Ovary (tissue), 9 donors: ENCODE measurements around the gene TMEM143. TPM values are rescaled to one million over a fixed set of nuclear protein-coding genes. Genes with fewer than 3 reads are reported as not detected.

ENCODE experiments used
- DNase-seq, 5 donors: peaks; one replicate each; pipeline ENCODE4 v3.0.0-alpha.2; 2019 to 2020
- H3K27ac ChIP-seq, 2 donors: fragments of 200-600 bp; one replicate each; pipeline versions ENCODE4 v1.5.1 to v1.8.0; 2019 to 2022
- H3K27me3 ChIP-seq: fragments of 200-600 bp; one replicate; pipeline ENCODE4 v1.8.0; 2022
- H3K36me3 ChIP-seq: fragments of 200-600 bp; sonication (generic); one replicate; pipeline ENCODE4 v1.5.1; 2019
- H3K4me1 ChIP-seq: one replicate; pipeline ENCODE4 v1.8.1; 2013; ENCODE audit warnings: mild to moderate bottlenecking, moderate library complexity; ENCODE audit not compliant: insufficient read depth
- H3K4me3 ChIP-seq: fragments of 200-600 bp; sonication (generic); one replicate; pipeline ENCODE4 v1.5.1; 2017
- H3K9me3 ChIP-seq, 2 donors: fragments of 200-600 bp in 1 of 2; sonication (generic) in 1 of 2; one replicate each; pipeline versions ENCODE4 v1.5.1 to v1.8.1; 2013 to 2019; ENCODE audit warnings: mild to moderate bottlenecking in 1 of 2, moderate library complexity in 1 of 2
- CTCF ChIP-seq, 3 donors: fragments of 450-650 bp in 2 of 3; fragments of 200-600 bp in 1 of 3; IDR thresholded peaks; one replicate each; pipeline versions ENCODE4 v1.5.1 to v1.8.0; 2016 to 2022; ENCODE audit warnings: antibody characterized with exemption in 3 of 3, mild to moderate bottlenecking in 1 of 3
- EP300 ChIP-seq: sonication (generic); formaldehyde crosslinking; IDR thresholded peaks from one replicate; pipeline ENCODE4 v1.6.1; 2017; ENCODE audit warnings: antibody characterized with exemption
- POLR2A ChIP-seq: fragments of 450-650 bp; IDR thresholded peaks from one replicate; pipeline ENCODE4 v1.6.1; 2017; ENCODE audit warnings: antibody characterized with exemption, mild to moderate bottlenecking, moderate library complexity
- WGBS, 3 donors: extraction: QIAGEN DNeasy Blood & Tissue Kit in 1 of 3; methylation state at CpG; one replicate each; pipeline versions ENCODE4 v1.1.5 to v1.1.7; 2013 to 2017; 5-methylcytosine and 5-hydroxymethylcytosine counted together
- intact Hi-C, 4 donors: fragments of 100-400 bp; cut with DNase I; formaldehyde crosslinking; loops; one replicate each; pipeline versions ENCODE4 v1.11.0 to v1.15.1; 2022 to 2023
- polyA plus RNA-seq, 2 donors: library from polyadenylated mRNA; stranded (reverse); fragments of 200-250 nt in 1 of 2; fragments of 350-450 nt in 1 of 2; fragmentation: Illumina TruSeq in 1 of 2; extraction: RNeasy Lipid Tissue Mini Kit (QIAGEN cat#74804) in 1 of 2; gene quantifications; one replicate each; pipeline ENCODE4 v1.2.3, GENCODE V29; 2013 to 2014
- total RNA-seq, 7 donors: library from RNA; depleted of rRNA in 2 of 7; stranded (reverse); fragments of >200 nt in 2 of 7; fragmentation: NEBNext Ultra II Directional in 3 of 7; extraction: Animal tissue kit (Norgen Biotek cat#: 25700) in 3 of 7; gene quantifications; one replicate each; pipeline versions ENCODE4 v1.1.0 to v1.2.4, GENCODE V29; 2016 to 2023
- donor health status: DM: no; HTN: no; CAD: no; lungs with moderate emphysema.
- donor health status: DM: no; HTN: no; CAD: no.
- donor health status: Bipolar disorder and iron deficiency.
- donor health status: DM: yes; HTN: yes; CAD: no.
- donor health status: DM: no; HTN: no; CAD: no.
- donor health status: DM: yes; HTN: yes; CAD: no.

TMEM143 gene
- total and polyA plus RNA-seq, 9 donors = 3.3 to 9.7 (median 6.9) TPM

GRCh38 chr19:48355365-48355954 is 8.3 kb downstream of the TMEM143 start:
- Histone ChIP-seq H3K4me3 (no peak overlapping the region), H3K27me3 (no peaks in the 10 kb centered on the region), H3K36me3 (no peaks in the 10 kb centered on the region), H3K27ac (no peak overlapping the region), H3K9me3 (no peaks in the 10 kb centered on the region), H3K4me1 (no peaks in the 10 kb centered on the region)
- intact Hi-C loops = no loop called here
- no peak for TF ChIP-seq EP300
- no peak for TF ChIP-seq POLR2A
- no peak for TF ChIP-seq CTCF (IDR thresholded peaks at IDR 0.05)
- DNase-seq = no peak
- 85 to 89% (median 86%) methylated on average over 12 of the region's 12 CpGs for WGBS, 3 donors

- TF ChIP-seq EP300 = no peak
- TF ChIP-seq CTCF (IDR thresholded peaks at IDR 0.05) = no peak
- no peak for TF ChIP-seq POLR2A
- no peaks in the 10 kb centered on the region for H3K36me3 ChIP-seq
- H3K27me3 ChIP-seq = no peaks in the 10 kb centered on the region
- H3K4me3 ChIP-seq = no peak overlapping the region
- no peak overlapping the region for H3K27ac ChIP-seq
- WGBS, 3 donors = 85 to 90% (median 86%) methylated on average over 15 of the region's 15 CpGs
- no peak for DNase-seq
- intact Hi-C loops = no loop called here
- no peaks in the 10 kb centered on the region for H3K9me3 ChIP-seq
- no peaks in the 10 kb centered on the region for H3K4me1 ChIP-seq
Measured at GRCh38 chr19:48354332-48354992, 9.3 kb downstream of the TMEM143 start.

GRCh38 chr19:48353677-48354076 is 10.1 kb downstream of the TMEM143 start:
- 83 to 90% (median 89%) methylated on average over 5 of the region's 5 CpGs for WGBS, 3 donors
- no peak overlapping the region for H3K4me3 ChIP-seq
- H3K9me3 ChIP-seq = no peaks in the 10 kb centered on the region

GRCh38 chr19:48351341-48351752 is 12.4 kb downstream of the TMEM143 start:
- Histone ChIP-seq H3K4me3 (no peak overlapping the region), H3K9me3 (no peaks in the 10 kb centered on the region), H3K36me3 (no peaks in the 10 kb centered on the region), H3K4me1 (peaks cover 2% of the 10 kb centered on the region), H3K27me3 (no peaks in the 10 kb centered on the region), H3K27ac (no peak overlapping the region)
- DNase-seq = peak; percentile 37 to 74 (median 60)
- TF ChIP-seq CTCF (IDR thresholded peaks at IDR 0.05) = no peak
- no peak for TF ChIP-seq POLR2A
- no peak for TF ChIP-seq EP300
- intact Hi-C loops = no loop called here
- WGBS, 3 donors = 49 to 58% (median 53%) methylated on average over 8 of the region's 8 CpGs

More at GRCh38 chr19:48353677-48354076, 10.1 kb downstream of the TMEM143 start:
- TF ChIP-seq POLR2A = no peak
- no peak for TF ChIP-seq EP300
- no peak for TF ChIP-seq CTCF (IDR thresholded peaks at IDR 0.05)
- Histone ChIP-seq H3K36me3 (no peaks in the 10 kb centered on the region), H3K27ac (no peak overlapping the region), H3K4me1 (no peaks in the 10 kb centered on the region), H3K27me3 (no peaks in the 10 kb centered on the region)
- no peak for DNase-seq
- intact Hi-C loops = no loop called here
